PC-9 (cell line): ENCODE results near the gene QRFP.

Experiments used
- CTCF ChIP-seq: fragments of 200-600 bp; sonication (generic); conservative IDR thresholded peaks from 2 replicates; pipeline ENCODE4 v1.6.1; 2017; ENCODE audit warnings: mixed run types, antibody characterized with exemption, mild to moderate bottlenecking, moderate library complexity
- EZH2 ChIP-seq: fragments of 200-600 bp; sonication (generic); IDR thresholded peaks from 2 replicates; pipeline ENCODE4 v1.8.0; 2017; ENCODE audit warnings: antibody characterized with exemption, low read depth

DNA sequence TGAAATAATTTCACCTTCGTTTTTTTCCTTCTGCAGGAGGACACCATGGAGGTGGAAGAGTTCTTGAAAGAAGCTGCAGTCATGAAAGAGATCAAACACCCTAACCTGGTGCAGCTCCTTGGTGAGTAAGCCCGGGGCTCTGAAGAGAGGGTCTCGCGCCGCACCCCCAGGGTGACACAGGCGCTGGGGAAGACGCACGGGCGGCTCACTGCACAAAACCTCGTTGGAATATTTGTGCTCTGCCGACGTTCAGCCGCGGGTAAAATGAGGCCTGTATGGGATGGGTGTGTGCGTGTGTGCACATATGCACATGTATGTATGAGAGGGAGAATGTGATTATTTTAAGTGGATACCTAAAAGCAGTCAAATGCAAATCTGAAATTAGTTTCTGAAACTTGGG lies 24.5 kb downstream of the QRFP start:
- TF ChIP-seq CTCF: no peak
- TF ChIP-seq EZH2: no peak
